HepG2 (cell line): ENCODE results near the gene CCDC7. TPM values are rescaled to one million over a fixed set of nuclear protein-coding genes. Genes with fewer than 3 reads are reported as not detected.
A peak's percentile ranks its signal among the peaks of the same experiment; 100 is the strongest.

Experiments
- ATF3 ChIP-seq: sonication (generic); formaldehyde crosslinking; IDR thresholded peaks from 2 replicates; pipeline ENCODE4 v1.4.0; 2020; ENCODE audit warnings: missing genetic modification reagents
- EP300 ChIP-seq, 3 experiments: sonication (generic) in 1 of 3; formaldehyde crosslinking in 1 of 3; IDR thresholded peaks; 2 replicates each; pipeline versions ENCODE4 v1.5.1 to v1.6.1; 2011 to 2020; ENCODE audit warnings: low read depth in 2 of 3, low read length in 2 of 3, borderline replicate concordance in 1 of 3, improper control_type of control experiment in 1 of 3, mild to moderate bottlenecking in 1 of 3, missing genetic modification reagents in 1 of 3, moderate library complexity in 1 of 3
- ERF ChIP-seq: IDR thresholded peaks from 2 replicates; pipeline ENCODE4 v1.6.1; 2018; ENCODE audit warnings: missing biosample characterization, missing genetic modification reagents
- HNF4A ChIP-seq: sonication (generic); formaldehyde crosslinking; IDR thresholded peaks from 2 replicates; pipeline ENCODE4 v1.4.0; 2020; ENCODE audit warnings: missing genetic modification reagents
- IRF2 ChIP-seq: IDR thresholded peaks from 2 replicates; pipeline ENCODE4 v1.6.1; 2018; ENCODE audit warnings: missing genetic modification reagents, missing compliant biosample characterization
- JUND ChIP-seq: sonication (generic); formaldehyde crosslinking; IDR thresholded peaks from 2 replicates; pipeline ENCODE4 v1.8.0; 2022; ENCODE audit warnings: mild to moderate bottlenecking, missing genetic modification reagents
- KDM6A ChIP-seq: IDR thresholded peaks from 2 replicates; pipeline ENCODE4 v1.6.1; 2016; ENCODE audit warnings: low read depth
- MBD4 ChIP-seq: IDR thresholded peaks from 2 replicates; pipeline ENCODE4 v1.6.1; 2012; ENCODE audit warnings: low read length, inconsistent platforms, borderline replicate concordance
- MTERF4 ChIP-seq: sonication (generic); formaldehyde crosslinking; IDR thresholded peaks from 2 replicates; pipeline ENCODE4 v1.8.0; 2023; ENCODE audit warnings: mild to moderate bottlenecking, missing genetic modification reagents
- NFKB2 ChIP-seq: sonication (generic); formaldehyde crosslinking; IDR thresholded peaks from 2 replicates; pipeline ENCODE4 v1.4.0; 2020; ENCODE audit warnings: missing genetic modification reagents, borderline replicate concordance
- POLR2G ChIP-seq: fragments of 200-400 bp; formaldehyde crosslinking; IDR thresholded peaks from 2 replicates; pipeline ENCODE4 v1.6.1; 2018; ENCODE audit warnings: mild to moderate bottlenecking, low read depth, low read length, moderate library complexity
- SOX13 ChIP-seq, 3 experiments: fragments of 450-650 bp in 1 of 3; sonication (generic) in 1 of 3; formaldehyde crosslinking in 1 of 3; IDR thresholded peaks in 2 of 3; conservative IDR thresholded peaks in 1 of 3; 2 replicates each; pipeline versions ENCODE4 v1.5.0 to v1.6.1; 2016 to 2020; ENCODE audit warnings: antibody characterized with exemption in 1 of 3, mild to moderate bottlenecking in 1 of 3, missing compliant biosample characterization in 1 of 3, missing genetic modification reagents in 1 of 3, moderate library complexity in 1 of 3
- ZFP37 ChIP-seq: sonication (generic); formaldehyde crosslinking; IDR thresholded peaks from 2 replicates; pipeline ENCODE4 v1.4.0; 2020; ENCODE audit warnings: missing genetic modification reagents, borderline replicate concordance
- ZNF225 ChIP-seq: sonication (generic); formaldehyde crosslinking; IDR thresholded peaks from 2 replicates; pipeline ENCODE4 v1.4.0; 2020; ENCODE audit warnings: mild to moderate bottlenecking, missing genetic modification reagents
- ZNF318 ChIP-seq: sonication (generic); formaldehyde crosslinking; IDR thresholded peaks from 2 replicates; pipeline ENCODE4 v1.4.0; 2020; ENCODE audit warnings: mild to moderate bottlenecking, missing genetic modification reagents
- ZNF576 ChIP-seq: sonication (generic); formaldehyde crosslinking; IDR thresholded peaks from 2 replicates; pipeline ENCODE4 v1.4.0; 2020; ENCODE audit warnings: mild to moderate bottlenecking, missing genetic modification reagents
- ZZZ3 ChIP-seq: sonication (generic); formaldehyde crosslinking; IDR thresholded peaks from 2 replicates; pipeline ENCODE4 v1.4.0; 2020; ENCODE audit warnings: missing genetic modification reagents, mild to moderate bottlenecking, borderline replicate concordance
- polyA plus RNA-seq, 8 experiments: library from polyadenylated mRNA; depleted of rRNA in 3 of 8; stranded (reverse) in 7 of 8; unstranded in 1 of 8; fragments of >200 nt; fragmentation: Illumina TruSeq in 4 of 8; extraction: Trizol in 4 of 8; gene quantifications; 2 replicates each; pipeline versions ENCODE4 v1.2.1 to v1.2.3, GENCODE V29; 2011 to 2016; ENCODE audit warnings: low read depth in 4 of 8, missing spikeins in 1 of 8, mixed read lengths in 1 of 8; ENCODE audit not compliant: insufficient read depth in 1 of 8
- total RNA-seq, 5 experiments: library from RNA; depleted of rRNA; stranded (reverse); fragments of >200 nt; fragmentation: Illumina TruSeq; extraction: Trizol; gene quantifications; 2 replicates each; pipeline ENCODE4 v1.2.3, GENCODE V29; 2016; ENCODE audit warnings: low read depth in 1 of 5
- TF ChIP-seq, protein P1 (sequence below): IDR thresholded peaks from 2 replicates; pipeline ENCODE4 v1.6.1; 2012; ENCODE audit warnings: inconsistent platforms

The CCDC7 gene
- total and polyA plus RNA-seq, 2 of the 13 experiments (the other 11 are each of a cell fraction or from before 2014, with no cell fraction given) = 0.40 to 1.8 TPM

DNA sequence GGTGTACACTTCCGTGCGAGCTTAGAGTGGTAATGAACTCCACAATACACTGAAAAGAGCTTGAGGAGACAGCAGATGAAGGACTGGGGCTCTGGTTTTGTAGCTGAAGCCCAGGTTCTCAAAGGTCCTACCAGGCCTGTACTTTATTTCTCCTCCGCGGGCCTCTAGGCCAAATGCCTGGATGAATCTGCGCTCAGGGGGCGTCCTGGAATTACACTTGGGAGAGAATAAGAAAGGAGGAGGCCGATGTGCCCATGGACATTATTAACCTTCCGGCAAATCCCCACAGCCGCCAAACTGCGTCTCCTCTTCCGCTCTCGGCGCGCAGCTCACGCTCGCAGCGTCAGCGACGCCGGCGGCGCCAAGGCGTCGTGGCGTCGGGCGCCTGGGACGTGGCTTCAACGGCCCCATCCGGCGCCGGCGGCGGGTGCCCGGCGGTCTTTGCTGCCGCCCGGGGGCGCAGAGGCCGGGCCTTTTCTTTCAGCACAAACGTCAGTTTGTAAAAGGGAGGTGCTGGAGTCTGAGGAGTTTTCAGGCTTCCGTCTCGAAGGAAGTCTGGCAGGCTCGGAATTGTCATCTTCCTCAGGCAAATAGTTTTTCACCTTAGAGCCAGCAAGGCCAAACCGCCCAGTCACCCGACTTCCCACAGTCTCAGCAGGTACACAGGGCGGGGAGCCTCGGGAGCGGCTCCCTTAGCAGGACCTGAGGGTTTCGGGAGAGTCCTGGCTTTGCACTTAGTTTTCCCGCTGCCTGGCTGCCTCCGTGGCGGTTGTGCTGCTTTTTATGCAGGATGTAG, at the start of gene CCDC7 (continued):
- 0 out of 2 replicates have a peak, but pooled peaks have one; percentile 22 for TF ChIP-seq ZNF318
- no peak for TF ChIP-seq HNF4A (CRISPR knock-in tag)
- TF ChIP-seq EP300 (IDR thresholded peaks at IDR 0.05; ENCODE audit: low read depth in 2 of 2, low read length in 2 of 2) = no peak
- TF ChIP-seq EP300 (CRISPR knock-in tag; IDR thresholded peaks at IDR 0.05; ENCODE audit: borderline replicate concordance) = no peak
- 0 out of 2 replicates have a peak, but pooled peaks have one; percentile 11 for TF ChIP-seq KDM6A (CRISPR knock-in tag)
- TF ChIP-seq POLR2G = peak; percentile 93
- TF ChIP-seq ZNF225 (CRISPR knock-in tag) = 0 out of 2 replicates have a peak, but pooled peaks have one; percentile 58
- no peak for TF ChIP-seq ZNF576 (CRISPR knock-in tag)
- no peak for TF ChIP-seq ZFP37 (CRISPR knock-in tag)
- TF ChIP-seq, protein P1, sequence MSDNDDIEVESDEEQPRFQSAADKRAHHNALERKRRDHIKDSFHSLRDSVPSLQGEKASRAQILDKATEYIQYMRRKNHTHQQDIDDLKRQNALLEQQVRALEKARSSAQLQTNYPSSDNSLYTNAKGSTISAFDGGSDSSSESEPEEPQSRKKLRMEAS = peak; percentile 74
- TF ChIP-seq MBD4 = no peak
- TF ChIP-seq IRF2 (CRISPR knock-in tag) = peak; percentile 37; the same call in 1 of the 2 replicates
- TF ChIP-seq MTERF4 = no peak
- no peak for TF ChIP-seq ZZZ3
- no peak for TF ChIP-seq SOX13 (IDR thresholded peaks at IDR 0.05)
- no peak for TF ChIP-seq SOX13 (CRISPR knock-in tag; conservative IDR thresholded peaks at IDR 0.05 in 1 of 2, IDR thresholded peaks at IDR 0.05 in 1 of 2)
- TF ChIP-seq JUND (CRISPR knock-in tag) = no peak
- peak; percentile 69; the same call in 1 of the 2 replicates for TF ChIP-seq ERF
- TF ChIP-seq ATF3 (CRISPR knock-in tag) = peak; percentile 33; the same call in 1 of the 2 replicates
- TF ChIP-seq NFKB2 = no peak; the same call in 1 of the 2 replicates
